Measurements from ENCODE around the gene MRPL14. TPM values are rescaled to one million over a fixed set of nuclear protein-coding genes. Genes with fewer than 3 reads are reported as not detected.

The MRPL14 gene
- total RNA-seq, 2 experiments from 2014 or later: 37.6 to 47.2 TPM

GRCh38 chr6:44161997-44162338, 34.7 kb upstream of the MRPL14 start:
- ChIA-PET POLR2A (no interaction called here), CTCF (interaction anchor here (0.7 to 1.5 kb wide), 4 partner anchors 11 to 491 kb away, joined by 3 to 4 read pairs (median 3); partner anchors contain the start of gene HSP90AB1)
- Mint-ChIP-seq H3K36me3 (ENCODE audit: low read depth) (no peaks in the 10 kb centered on the region), H3K4me3 (no peak overlapping the region), H3K27ac (no peak overlapping the region), H3K9me3 (no peaks in the 10 kb centered on the region), H3K4me1 (peaks cover 13% of the 10 kb centered on the region), H3K27me3 (peaks cover 8% of the 10 kb centered on the region)
- no peak for DNase-seq

GRCh38 chr6:44158770-44159228, 31.5 kb upstream of the MRPL14 start, which contains the start of gene CAPN11:
TSS of gene CAPN11 (plus strand) at chr6:44158820. CDS start at chr6:44158849, 29 bp downstream.
- ChIA-PET CTCF (interaction anchor here (1.0 kb wide), 1 partner anchor 11 kb away, joined by 3 read pairs; no protein-coding TSS in a partner anchor), POLR2A (no interaction called here)
- Mint-ChIP-seq H3K4me1 (peaks cover 9% of the 10 kb centered on the region), H3K9me3 (no peaks in the 10 kb centered on the region), H3K36me3 (ENCODE audit: low read depth) (no peaks in the 10 kb centered on the region), H3K27me3 (peaks cover 4% of the 10 kb centered on the region), H3K4me3 (no peak within 1 kb of the TSS), H3K27ac (peak within 1 kb of the TSS; percentile 2)
- DNase-seq: no peak

GRCh38 chr6:44157152-44157521, 29.9 kb upstream of the MRPL14 start:
- ChIA-PET POLR2A (no interaction called here), CTCF (interaction anchor here (0.7 to 0.9 kb wide), 2 partner anchors 80 to 82 kb away, joined by 3 read pairs; no protein-coding TSS in a partner anchor)
- DNase-seq: no peak
- Mint-ChIP-seq H3K27me3 (no peaks in the 10 kb centered on the region), H3K36me3 (ENCODE audit: low read depth) (no peaks in the 10 kb centered on the region), H3K9me3 (no peaks in the 10 kb centered on the region), H3K4me1 (peaks cover 9% of the 10 kb centered on the region), H3K27ac (no peak overlapping the region), H3K4me3 (no peak overlapping the region)

GRCh38 chr6:44156494-44157151, 29.4 kb upstream of the MRPL14 start:
- Mint-ChIP-seq H3K4me3 (no peak overlapping the region), H3K27ac (peak overlapping the region; percentile 15), H3K4me1 (peaks cover 9% of the 10 kb centered on the region), H3K36me3 (ENCODE audit: low read depth) (no peaks in the 10 kb centered on the region), H3K9me3 (no peaks in the 10 kb centered on the region), H3K27me3 (no peaks in the 10 kb centered on the region)
- ChIA-PET CTCF (interaction anchor here (0.7 to 0.9 kb wide), 2 partner anchors 81 to 82 kb away, joined by 3 read pairs; no protein-coding TSS in a partner anchor), POLR2A (no interaction called here)
- no peak for DNase-seq

GRCh38 chr6:44154067-44154466, 26.8 kb upstream of the MRPL14 start:
- no peaks in the 10 kb centered on the region for H3K27me3 Mint-ChIP-seq
- no peaks in the 10 kb centered on the region for H3K9me3 Mint-ChIP-seq
- ChIA-PET CTCF (interaction anchor here (0.8 to 1.3 kb wide), 4 partner anchors 16 to 71 kb away, joined by 3 to 5 read pairs (median 3); no protein-coding TSS in a partner anchor), POLR2A (no interaction called here)
- no peak overlapping the region for H3K27ac Mint-ChIP-seq
- no peak for DNase-seq
- peaks cover 2% of the 10 kb centered on the region for H3K36me3 Mint-ChIP-seq (ENCODE audit: low read depth)
- H3K4me1 Mint-ChIP-seq: peaks cover 2% of the 10 kb centered on the region
- H3K4me3 Mint-ChIP-seq: no peak overlapping the region

GRCh38 chr6:44152533-44152932, 25.3 kb upstream of the MRPL14 start:
- CTCF ChIA-PET: interaction anchor here (1.6 kb wide), 1 partner anchor 55 kb away, joined by 6 read pairs; no protein-coding TSS in a partner anchor
- POLR2A ChIA-PET: no interaction called here
- Mint-ChIP-seq H3K27me3 (no peaks in the 10 kb centered on the region), H3K36me3 (ENCODE audit: low read depth) (peaks cover 6% of the 10 kb centered on the region), H3K27ac (peak overlapping the region; percentile 27), H3K9me3 (no peaks in the 10 kb centered on the region), H3K4me1 (peaks cover 2% of the 10 kb centered on the region), H3K4me3 (no peak overlapping the region)
- no peak for DNase-seq

- POLR2A ChIA-PET: no interaction called here
- Mint-ChIP-seq H3K9me3 (no peaks in the 10 kb centered on the region), H3K4me1 (peaks cover 2% of the 10 kb centered on the region), H3K27me3 (no peaks in the 10 kb centered on the region), H3K27ac (no peak overlapping the region), H3K36me3 (ENCODE audit: low read depth) (peaks cover 6% of the 10 kb centered on the region), H3K4me3 (no peak overlapping the region)
- CTCF ChIA-PET: interaction anchor here (0.9 to 1.9 kb wide), 4 partner anchors 14 to 55 kb away, joined by 3 to 6 read pairs (median 4); no protein-coding TSS in a partner anchor
- DNase-seq: no peak
Observed at GRCh38 chr6:44152109-44152461, 24.8 kb upstream of the MRPL14 start.

- DNase-seq: peak; percentile 78
Observed at GRCh38 chr6:44151348-44152108, 24.3 kb upstream of the MRPL14 start.

GRCh38 chr6:44150317-44150917, 23.2 kb upstream of the MRPL14 start:
- Mint-ChIP-seq H3K9me3 (no peaks in the 10 kb centered on the region), H3K27ac (no peak overlapping the region), H3K4me1 (peaks cover 4% of the 10 kb centered on the region), H3K27me3 (no peaks in the 10 kb centered on the region), H3K4me3 (no peak overlapping the region), H3K36me3 (ENCODE audit: low read depth) (peaks cover 6% of the 10 kb centered on the region)
- POLR2A ChIA-PET: no interaction called here
- no peak for DNase-seq
- CTCF ChIA-PET: interaction anchor here (0.9 to 1.9 kb wide), 4 partner anchors 10 to 71 kb away, joined by 3 to 5 read pairs (median 3); no protein-coding TSS in a partner anchor

More at GRCh38 chr6:44151348-44152108, 24.3 kb upstream of the MRPL14 start:
- peaks cover 2% of the 10 kb centered on the region for H3K4me1 Mint-ChIP-seq
- H3K36me3 Mint-ChIP-seq (ENCODE audit: low read depth): peaks cover 6% of the 10 kb centered on the region
- CTCF ChIA-PET: interaction anchor here (0.7 to 1.9 kb wide), 6 partner anchors 14 to 70 kb away, joined by 3 to 5 read pairs (median 3); no protein-coding TSS in a partner anchor
- no peaks in the 10 kb centered on the region for H3K9me3 Mint-ChIP-seq
- no peak overlapping the region for H3K27ac Mint-ChIP-seq
- no peak overlapping the region for H3K4me3 Mint-ChIP-seq
- H3K27me3 Mint-ChIP-seq: no peaks in the 10 kb centered on the region
- POLR2A ChIA-PET: no interaction called here

GRCh38 chr6:44149369-44150012, 22.2 kb upstream of the MRPL14 start:
- no peak overlapping the region for H3K4me3 Mint-ChIP-seq

GRCh38 chr6:44148306-44148705, 21.1 kb upstream of the MRPL14 start:
- no peak overlapping the region for H3K27ac Mint-ChIP-seq
- CTCF ChIA-PET: interaction anchor here (1.0 kb wide), 1 partner anchor 18 kb away, joined by 4 read pairs; no protein-coding TSS in a partner anchor

More at GRCh38 chr6:44149369-44150012, 22.2 kb upstream of the MRPL14 start:
- H3K4me1 Mint-ChIP-seq: peaks cover 2% of the 10 kb centered on the region
- no peak for DNase-seq
- POLR2A ChIA-PET: no interaction called here
- CTCF ChIA-PET: interaction anchor here (0.9 to 1.4 kb wide), 2 partner anchors 9 to 31 kb away, joined by 3 read pairs; no protein-coding TSS in a partner anchor
- peaks cover 6% of the 10 kb centered on the region for H3K36me3 Mint-ChIP-seq (ENCODE audit: low read depth)
- H3K9me3 Mint-ChIP-seq: no peaks in the 10 kb centered on the region
- H3K27me3 Mint-ChIP-seq: no peaks in the 10 kb centered on the region
- H3K27ac Mint-ChIP-seq: peak overlapping the region; percentile 28

GRCh38 chr6:44147256-44147655, 20.0 kb upstream of the MRPL14 start:
- no peak overlapping the region for H3K27ac Mint-ChIP-seq
- H3K4me3 Mint-ChIP-seq: no peak overlapping the region
- peaks cover 6% of the 10 kb centered on the region for H3K36me3 Mint-ChIP-seq (ENCODE audit: low read depth)
- peaks cover 1% of the 10 kb centered on the region for H3K4me1 Mint-ChIP-seq
- ChIA-PET CTCF (interaction anchor here (1.0 kb wide), 1 partner anchor 17 kb away, joined by 4 read pairs; no protein-coding TSS in a partner anchor), POLR2A (no interaction called here)
- DNase-seq: no peak
- no peaks in the 10 kb centered on the region for H3K9me3 Mint-ChIP-seq
- no peaks in the 10 kb centered on the region for H3K27me3 Mint-ChIP-seq

More at GRCh38 chr6:44148306-44148705, 21.1 kb upstream of the MRPL14 start:
- Mint-ChIP-seq H3K9me3 (no peaks in the 10 kb centered on the region), H3K4me3 (no peak overlapping the region), H3K4me1 (peaks cover 1% of the 10 kb centered on the region), H3K36me3 (ENCODE audit: low read depth) (peaks cover 6% of the 10 kb centered on the region), H3K27me3 (no peaks in the 10 kb centered on the region)
- DNase-seq: no peak
- POLR2A ChIA-PET: no interaction called here
